GM19395 (cell line): ENCODE results near the gene CTSZ.

ENCODE experiments used
- ATAC-seq: cut with Tn5 transposase; IDR thresholded peaks from one replicate; pipeline ENCODE4 v1.9.1; 2021; ENCODE audit warnings: mild to moderate bottlenecking, moderate library complexity; ENCODE audit not compliant: unreplicated experiment

Gene CTSZ

DNA sequence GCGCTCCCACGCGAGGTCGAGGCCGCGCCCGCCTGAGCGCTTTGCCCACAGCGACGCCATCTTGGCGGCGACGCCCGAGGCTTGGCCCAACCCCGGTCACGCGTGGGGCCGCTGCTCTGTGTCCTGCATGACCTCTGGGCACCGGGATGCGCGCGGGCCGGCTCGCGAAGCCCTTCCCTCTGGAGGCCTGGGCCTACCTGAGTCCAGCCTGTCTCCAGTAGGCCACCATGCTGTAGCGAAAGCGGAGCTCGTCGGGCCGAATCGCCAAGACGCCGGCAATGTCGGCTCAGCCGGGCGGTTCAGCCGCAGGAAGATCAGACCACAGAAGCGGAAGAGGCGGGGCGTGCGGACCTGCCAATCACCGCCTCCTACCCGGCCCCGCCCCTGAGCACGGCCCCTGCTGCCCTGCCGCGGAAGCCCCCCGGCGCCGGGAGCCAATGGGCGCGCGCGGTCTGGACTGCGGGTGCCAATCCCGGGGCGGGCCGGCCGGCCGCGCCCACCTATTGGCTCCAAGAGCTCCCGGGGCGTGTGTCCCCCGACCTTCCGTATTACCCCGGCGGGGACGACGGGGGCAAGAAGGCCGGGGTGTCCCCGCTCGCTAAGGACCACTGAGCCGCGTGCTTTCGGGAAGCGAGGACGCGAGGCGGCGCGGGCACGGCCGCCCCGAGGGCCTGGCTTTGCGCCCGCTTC is 25.1 kb upstream of the CTSZ start, which contains the start of gene ATP5F1E:
Gene ATP5F1E (minus strand): TSS at position 313 of the 690 bp plus-strand sequence. CDS start 84 bp downstream, at position 229.
- ATAC-seq = peak; percentile 90

- ATAC-seq = peak; percentile 19
Observed at GRCh38 chr20:59031564-59032022, 24.5 kb upstream of the CTSZ start.

DNA sequence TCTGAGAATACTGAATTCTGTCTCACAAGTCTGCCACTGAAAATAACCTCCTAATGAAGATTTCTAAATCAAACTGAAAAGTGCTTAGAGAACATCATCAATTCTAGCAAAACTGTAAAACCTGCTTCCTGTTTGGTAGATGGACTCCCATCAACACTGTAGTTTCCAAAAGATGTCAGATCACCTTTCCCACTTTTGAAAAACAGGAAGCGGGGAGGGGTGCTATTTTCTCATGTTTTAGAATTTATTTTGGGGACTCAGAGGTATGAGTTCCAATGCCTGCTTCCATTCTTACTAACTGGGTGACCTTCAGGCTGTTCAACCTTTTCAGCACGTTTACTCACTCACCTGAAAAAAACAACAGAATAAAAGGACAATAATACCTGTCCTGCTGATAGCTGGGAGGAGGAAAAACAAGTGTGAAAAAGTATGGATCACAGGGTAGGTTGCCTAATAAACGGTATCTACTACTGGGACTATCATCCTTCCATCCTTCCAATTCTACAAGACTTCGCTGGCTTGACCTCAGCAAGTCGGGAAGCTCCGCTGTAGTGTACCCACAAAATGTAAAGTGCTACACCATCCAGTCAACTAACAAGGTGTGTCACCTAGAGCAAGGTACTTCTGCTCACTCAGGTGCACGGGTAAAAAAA is 24.0 kb upstream of the CTSZ start:
- ATAC-seq = no peak

- ATAC-seq = no peak
Observed at GRCh38 chr20:59028812-59029211, 21.8 kb upstream of the CTSZ start.

DNA sequence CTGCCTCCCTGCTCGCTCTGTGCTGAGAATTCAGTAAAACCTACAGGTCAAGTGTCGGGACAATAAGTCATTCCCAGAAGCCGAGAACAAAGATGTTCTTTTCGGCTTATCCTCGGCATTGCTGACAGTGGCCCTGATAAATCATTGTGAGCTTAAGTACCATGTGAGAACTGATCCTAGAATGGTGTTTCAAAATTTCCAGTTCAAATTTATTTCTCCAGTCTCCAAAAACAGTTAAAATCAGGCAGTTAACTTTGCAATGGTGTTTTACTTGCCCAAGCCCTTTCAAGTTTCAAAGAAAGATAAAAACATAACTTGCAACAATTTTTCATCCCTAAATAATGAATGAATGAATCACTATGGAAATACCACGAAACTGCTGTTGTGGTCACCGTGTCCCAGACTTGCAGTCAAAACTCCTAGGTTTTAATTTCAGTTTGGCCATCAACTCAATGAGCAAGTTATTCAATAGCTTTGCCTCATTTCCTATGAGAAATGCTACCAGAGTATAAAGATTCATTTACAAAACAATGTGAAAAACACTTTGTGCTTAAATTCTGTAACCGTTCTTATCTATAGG is 20.8 kb upstream of the CTSZ start:
- ATAC-seq = no peak

- no peak for ATAC-seq
Observed at GRCh38 chr20:59026904-59027740, 20.1 kb upstream of the CTSZ start.

- no peak for ATAC-seq
Observed at GRCh38 chr20:59025511-59025910, 18.5 kb upstream of the CTSZ start.

GRCh38 chr20:59025086-59025485 is 18.0 kb upstream of the CTSZ start:
- ATAC-seq = no peak

GRCh38 chr20:59024111-59024530 is 17.1 kb upstream of the CTSZ start:
- ATAC-seq = no peak

DNA sequence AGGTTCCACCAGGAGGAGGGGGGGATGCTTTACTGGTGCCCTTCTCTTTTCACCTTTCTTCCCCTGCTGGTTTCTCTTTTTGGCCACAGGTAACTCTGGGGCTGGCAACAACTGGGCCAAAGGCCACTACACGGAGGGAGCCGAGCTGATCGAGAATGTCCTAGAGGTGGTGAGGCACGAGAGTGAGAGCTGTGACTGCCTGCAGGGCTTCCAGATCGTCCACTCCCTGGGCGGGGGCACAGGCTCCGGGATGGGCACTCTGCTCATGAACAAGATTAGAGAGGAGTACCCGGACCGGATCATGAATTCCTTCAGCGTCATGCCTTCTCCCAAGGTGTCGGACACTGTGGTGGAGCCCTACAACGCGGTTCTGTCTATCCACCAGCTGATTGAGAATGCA is 16.6 kb upstream of the CTSZ start:
- ATAC-seq = no peak

- ATAC-seq = no peak
Observed at GRCh38 chr20:59022754-59023153, 15.7 kb upstream of the CTSZ start.

DNA sequence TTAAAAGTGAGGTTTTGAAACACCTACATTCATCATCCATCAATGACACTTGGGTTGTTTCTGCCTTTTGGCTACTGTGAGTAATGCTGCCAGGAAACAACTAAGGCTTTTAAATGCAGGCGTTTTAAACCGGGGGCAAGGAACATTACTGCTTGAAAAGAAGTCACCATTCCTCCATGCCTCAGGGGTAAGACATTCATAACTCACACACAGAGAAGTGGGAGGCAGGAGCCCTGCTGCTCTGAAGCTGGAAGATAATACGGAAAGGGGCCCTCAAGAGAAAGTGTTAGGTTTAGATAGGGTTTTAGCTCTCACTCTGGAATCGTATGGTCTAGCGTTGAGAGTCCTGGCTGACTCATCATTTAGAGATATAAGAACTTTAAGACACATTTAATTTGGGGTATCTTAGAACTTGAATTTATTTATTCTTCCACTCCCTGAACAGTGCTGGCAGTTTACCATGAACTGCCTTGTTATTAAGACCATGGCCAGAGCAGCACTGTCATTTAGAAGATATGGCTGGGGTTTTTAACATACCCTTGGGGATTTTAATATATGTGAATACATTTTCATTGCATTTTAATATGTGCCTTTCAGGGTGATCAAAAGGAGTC is 14.0 kb upstream of the CTSZ start:
- no peak for ATAC-seq

DNA sequence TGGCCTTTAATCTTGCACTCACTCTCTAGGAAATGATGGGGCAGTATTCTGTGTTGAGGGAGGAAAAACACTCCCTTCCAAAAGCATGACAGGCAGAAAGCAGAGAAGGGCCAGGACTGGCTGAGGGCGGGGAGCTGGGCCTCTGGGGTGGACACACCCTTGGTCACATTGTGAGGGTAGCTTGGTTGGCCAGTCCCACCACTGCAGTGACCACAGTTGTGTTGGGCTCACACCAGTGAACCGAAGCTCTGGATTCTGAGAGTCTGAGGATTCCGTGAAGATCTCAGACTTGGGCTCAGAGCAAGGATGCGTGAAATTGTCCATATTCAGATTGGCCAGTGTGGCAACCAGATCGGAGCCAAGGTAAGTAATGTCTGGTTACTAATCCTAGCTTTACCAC is 12.2 kb upstream of the CTSZ start, which contains the start of gene TUBB1:
Gene TUBB1 (plus strand): TSS at position 213 of the 400 bp plus-strand sequence. CDS start 94 bp downstream, at position 307.
- ATAC-seq = no peak

DNA sequence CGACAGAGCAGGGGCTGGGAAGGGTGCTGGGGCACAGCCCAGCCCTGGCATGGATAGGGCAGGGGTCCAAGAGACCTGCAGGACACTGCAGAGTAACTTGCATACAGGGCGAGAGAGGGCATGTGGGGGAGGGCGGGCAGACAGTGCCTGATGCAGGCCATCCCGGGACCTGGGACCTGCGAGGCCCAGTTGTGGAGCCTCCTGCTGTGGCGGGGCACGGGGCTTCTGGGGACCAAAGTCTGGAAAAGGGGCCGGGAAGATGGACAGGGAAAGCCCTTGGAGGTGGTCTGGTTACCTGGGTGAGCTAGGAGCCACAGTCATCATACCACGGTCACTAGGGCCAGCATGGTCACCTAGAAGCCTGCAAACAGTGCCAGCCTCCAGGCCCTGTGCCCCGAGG is 11.8 kb upstream of the CTSZ start:
- no peak for ATAC-seq

GRCh38 chr20:59017493-59018231 is 10.6 kb upstream of the CTSZ start:
- ATAC-seq = no peak

DNA sequence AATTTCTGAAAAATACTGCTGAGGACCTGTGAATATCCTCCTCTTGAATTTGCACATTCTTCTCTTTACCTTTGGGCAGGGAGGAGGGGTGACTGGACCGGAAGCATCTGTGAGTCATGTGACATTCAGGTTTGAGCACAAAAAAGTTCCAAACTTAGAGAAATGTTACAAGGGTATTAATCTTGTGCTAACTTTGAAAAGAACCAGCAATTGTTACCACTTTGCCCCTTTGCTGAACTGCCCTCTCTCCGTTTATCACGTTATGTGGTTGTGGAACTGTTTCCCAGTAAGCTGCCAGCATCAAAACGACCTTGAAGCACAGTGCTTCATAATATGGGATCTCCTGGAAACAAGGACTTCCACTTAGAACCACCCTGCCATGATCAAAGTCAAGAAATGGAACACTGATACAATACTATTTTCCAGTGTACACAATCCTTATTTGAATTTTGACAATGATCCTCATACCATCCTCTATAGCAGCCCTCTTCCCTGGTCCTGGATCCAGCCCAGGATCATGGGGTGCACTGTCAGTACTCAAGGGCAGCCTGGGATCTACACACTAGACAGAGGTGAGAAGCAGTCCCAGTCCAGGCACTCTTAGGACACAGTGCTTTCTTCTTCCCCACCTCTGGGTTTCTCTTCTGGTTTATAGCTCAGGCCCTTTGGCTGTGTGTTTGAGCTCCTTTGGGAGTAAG is 9.9 kb upstream of the CTSZ start:
- no peak for ATAC-seq

DNA sequence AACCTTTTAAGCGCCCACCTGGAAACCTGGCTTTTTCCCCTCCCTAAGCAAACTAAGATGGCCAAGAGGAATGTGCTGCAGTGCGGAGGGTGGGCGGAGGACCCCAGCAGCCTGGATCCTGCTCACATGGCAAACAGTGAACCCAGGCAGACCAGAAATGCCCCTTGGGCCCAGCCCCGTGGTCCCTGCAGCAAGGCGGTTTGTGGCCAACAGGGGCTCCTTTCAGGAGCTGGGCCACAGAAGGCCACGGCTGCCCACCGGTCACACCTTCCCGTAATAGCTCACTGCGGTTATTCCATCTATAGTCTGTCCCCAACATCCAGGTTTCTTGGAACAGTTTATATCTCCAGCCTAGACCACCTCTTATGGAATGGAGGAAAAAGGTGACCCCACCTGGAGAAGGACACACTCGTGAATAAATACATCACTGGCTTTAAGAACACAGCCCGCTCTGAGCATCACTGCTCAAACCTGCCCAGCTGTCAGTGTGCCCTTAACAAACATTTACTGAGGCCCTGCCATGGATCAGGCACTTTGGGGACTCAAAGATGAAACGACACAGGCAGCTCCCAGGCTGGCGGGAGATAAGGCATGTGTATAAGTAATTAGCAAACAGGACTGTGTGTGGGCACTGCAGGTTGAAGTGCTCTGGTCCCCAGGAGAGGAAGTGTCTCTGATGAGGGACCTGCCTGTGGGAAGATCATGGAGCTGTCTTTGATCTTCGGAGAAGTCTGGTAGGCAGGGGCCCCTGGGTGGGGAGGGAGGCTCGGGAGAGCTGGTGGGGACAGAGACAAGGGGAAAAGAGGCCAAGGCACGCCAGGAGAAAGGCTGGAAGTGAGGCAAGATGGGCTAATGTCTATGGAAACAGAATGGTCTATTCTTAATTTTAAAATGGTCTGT is 9.0 kb upstream of the CTSZ start:
- no peak for ATAC-seq

GRCh38 chr20:59015411-59015810 is 8.4 kb upstream of the CTSZ start:
- no peak for ATAC-seq
